ENCODE data around the gene DUSP16.

DNA sequence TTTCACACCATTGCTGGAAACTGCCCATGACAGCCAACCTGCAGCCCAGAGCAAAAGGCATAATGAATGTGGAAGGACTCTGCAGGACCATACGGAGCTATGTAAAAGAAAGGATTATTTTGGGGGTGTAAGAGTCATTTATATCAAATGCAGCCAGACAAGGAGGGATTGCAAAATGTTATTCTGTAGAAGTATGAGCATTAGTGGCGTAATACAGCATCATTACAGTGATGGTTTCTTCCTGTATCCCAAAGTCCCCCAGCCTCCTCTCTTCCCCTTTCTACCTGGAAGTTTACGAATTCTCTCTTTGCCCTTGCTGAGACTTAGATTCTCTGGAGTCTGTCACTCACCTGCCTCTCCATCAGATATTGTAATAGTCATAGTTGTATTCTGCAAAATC is 115.9 kb downstream of the DUSP16 start:
- TF ChIP-seq, protein P1, sequence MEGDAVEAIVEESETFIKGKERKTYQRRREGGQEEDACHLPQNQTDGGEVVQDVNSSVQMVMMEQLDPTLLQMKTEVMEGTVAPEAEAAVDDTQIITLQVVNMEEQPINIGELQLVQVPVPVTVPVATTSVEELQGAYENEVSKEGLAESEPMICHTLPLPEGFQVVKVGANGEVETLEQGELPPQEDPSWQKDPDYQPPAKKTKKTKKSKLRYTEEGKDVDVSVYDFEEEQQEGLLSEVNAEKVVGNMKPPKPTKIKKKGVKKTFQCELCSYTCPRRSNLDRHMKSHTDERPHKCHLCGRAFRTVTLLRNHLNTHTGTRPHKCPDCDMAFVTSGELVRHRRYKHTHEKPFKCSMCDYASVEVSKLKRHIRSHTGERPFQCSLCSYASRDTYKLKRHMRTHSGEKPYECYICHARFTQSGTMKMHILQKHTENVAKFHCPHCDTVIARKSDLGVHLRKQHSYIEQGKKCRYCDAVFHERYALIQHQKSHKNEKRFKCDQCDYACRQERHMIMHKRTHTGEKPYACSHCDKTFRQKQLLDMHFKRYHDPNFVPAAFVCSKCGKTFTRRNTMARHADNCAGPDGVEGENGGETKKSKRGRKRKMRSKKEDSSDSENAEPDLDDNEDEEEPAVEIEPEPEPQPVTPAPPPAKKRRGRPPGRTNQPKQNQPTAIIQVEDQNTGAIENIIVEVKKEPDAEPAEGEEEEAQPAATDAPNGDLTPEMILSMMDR (IDR thresholded peaks at IDR 0.05) = no peak
- TF ChIP-seq POLR2A (IDR thresholded peaks at IDR 0.05) = no peak
